GM18499 (cell line): ENCODE data around the gene EED.

ENCODE experiments used
- ATAC-seq: cut with Tn5 transposase; IDR thresholded peaks from one replicate; pipeline ENCODE4 v1.9.1; 2021; ENCODE audit warnings: moderate number of reproducible peaks; ENCODE audit not compliant: insufficient read depth, unreplicated experiment

The EED gene

GRCh38 chr11:86246293-86246675 lies 1.7 kb downstream of the EED start:
- no peak for ATAC-seq

GRCh38 chr11:86247608-86248007 lies 3.1 kb downstream of the EED start:
- no peak for ATAC-seq

GRCh38 chr11:86248609-86249008 lies 4.1 kb downstream of the EED start:
- ATAC-seq = no peak

GRCh38 chr11:86249307-86250098 lies 5.0 kb downstream of the EED start:
- no peak for ATAC-seq

GRCh38 chr11:86251345-86251744 lies 6.8 kb downstream of the EED start:
- ATAC-seq = no peak

GRCh38 chr11:86255896-86256295 lies 11.3 kb downstream of the EED start:
- peak; percentile 87 for ATAC-seq

GRCh38 chr11:86256608-86257007 lies 12.1 kb downstream of the EED start:
- no peak for ATAC-seq

- no peak for ATAC-seq
These were observed 12.9 kb downstream of the EED start for GRCh38 chr11:86257446-86257845.

GRCh38 chr11:86259730-86260129 lies 15.2 kb downstream of the EED start:
- no peak for ATAC-seq

- no peak for ATAC-seq
These were observed 16.8 kb downstream of the EED start for GRCh38 chr11:86261328-86261727.

GRCh38 chr11:86262387-86262786 lies 17.8 kb downstream of the EED start:
- no peak for ATAC-seq

- no peak for ATAC-seq
These were observed 20.1 kb downstream of the EED start for GRCh38 chr11:86264649-86265048.

GRCh38 chr11:86265194-86265593 lies 20.6 kb downstream of the EED start:
- ATAC-seq = no peak

GRCh38 chr11:86269645-86270044 lies 25.1 kb downstream of the EED start:
- ATAC-seq = no peak

GRCh38 chr11:86274503-86274902 lies 29.9 kb downstream of the EED start:
- ATAC-seq = no peak

GRCh38 chr11:86274999-86275398 lies 30.4 kb downstream of the EED start:
- ATAC-seq = no peak

- no peak for ATAC-seq
These were observed 31.2 kb downstream of the EED start for GRCh38 chr11:86275493-86276370.

GRCh38 chr11:86277741-86278140 lies 33.2 kb downstream of the EED start:
- ATAC-seq = no peak

GRCh38 chr11:86278226-86278625 lies 33.7 kb downstream of the EED start:
- ATAC-seq = no peak

GRCh38 chr11:86279747-86280146 lies 35.2 kb downstream of the EED start:
- ATAC-seq = no peak

- ATAC-seq = no peak
These were observed 42.9 kb downstream of the EED start for GRCh38 chr11:86287468-86287796.
